SK-N-MC (cell line): Measurements from ENCODE around the gene ANO2.

Source experiments
- DNase-seq: peaks from one replicate; pipeline ENCODE4 v3.0.0-alpha.2; 2011; ENCODE audit warnings: low read depth, low spot score
- H3K27ac ChIP-seq: fragments of 200-600 bp; sonication (generic); 2 replicates; pipeline ENCODE4 v1.5.1; 2016; ENCODE audit warnings: mixed run types
- H3K36me3 ChIP-seq: fragments of 200-600 bp; sonication (generic); 2 replicates; pipeline ENCODE4 v1.6.1; 2017; ENCODE audit warnings: antibody characterized with exemption, low read length, mixed read lengths; ENCODE audit not compliant: insufficient read depth
- H3K4me3 ChIP-seq: fragments of 200-600 bp; sonication (generic); 2 replicates; pipeline ENCODE4 v1.5.1; 2016
- H3K9ac ChIP-seq: fragments of 200-600 bp; sonication (generic); 2 replicates; pipeline ENCODE4 v1.8.0; 2017; ENCODE audit warnings: mixed run types, mixed read lengths; ENCODE audit not compliant: insufficient read length
- H3K9me3 ChIP-seq: fragments of 200-600 bp; sonication (generic); 2 replicates; pipeline ENCODE4 v1.6.1; 2017; ENCODE audit warnings: low read depth, mild to moderate bottlenecking, antibody characterized with exemption, low read length, moderate library complexity, mixed read lengths
- EZH2 ChIP-seq: fragments of 200-600 bp; sonication (generic); IDR thresholded peaks from one replicate; pipeline ENCODE4 v1.6.1; 2017; ENCODE audit warnings: antibody characterized with exemption
- FOXP2 ChIP-seq: optimal IDR thresholded peaks from 2 replicates; pipeline ENCODE3; 2011; ENCODE audit warnings: mild to moderate bottlenecking, moderate library complexity; ENCODE audit not compliant: insufficient read depth; ENCODE audit errors: extremely low read length, control extremely low read depth
- POLR2AphosphoS5 ChIP-seq: IDR thresholded peaks from 2 replicates; pipeline ENCODE4 v1.6.1; 2012; ENCODE audit warnings: mild to moderate bottlenecking, low read depth, low read length, borderline replicate concordance

ANO2 gene

DNA sequence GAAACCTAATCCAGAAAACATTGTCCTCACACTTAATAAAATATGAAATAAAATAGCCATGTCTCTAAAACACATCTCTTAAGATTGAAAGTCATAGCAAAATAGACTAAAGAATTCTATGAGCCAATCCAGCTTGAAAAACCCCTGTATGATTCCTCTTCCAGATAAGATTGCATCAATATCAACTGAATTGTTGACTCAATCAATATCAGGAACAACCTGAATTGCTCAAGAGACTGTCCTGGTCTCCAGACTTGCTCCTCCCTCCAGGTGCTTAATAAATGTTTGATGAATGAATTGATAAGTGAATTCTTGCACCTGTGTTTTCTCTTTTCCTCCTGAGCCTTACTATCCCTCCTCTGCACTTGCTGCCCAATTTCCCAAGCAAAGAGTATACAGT lies 351.1 kb downstream of the ANO2 start:
- DNase-seq = no peak
- Histone ChIP-seq H3K27ac (no peak overlapping the region), H3K36me3 (no peaks in the 10 kb centered on the region), H3K9me3 (no peaks in the 10 kb centered on the region), H3K9ac (no peak overlapping the region), H3K4me3 (no peak overlapping the region)
- TF ChIP-seq EZH2 (no peak), FOXP2 (no peak), POLR2AphosphoS5 (no peak)

DNA sequence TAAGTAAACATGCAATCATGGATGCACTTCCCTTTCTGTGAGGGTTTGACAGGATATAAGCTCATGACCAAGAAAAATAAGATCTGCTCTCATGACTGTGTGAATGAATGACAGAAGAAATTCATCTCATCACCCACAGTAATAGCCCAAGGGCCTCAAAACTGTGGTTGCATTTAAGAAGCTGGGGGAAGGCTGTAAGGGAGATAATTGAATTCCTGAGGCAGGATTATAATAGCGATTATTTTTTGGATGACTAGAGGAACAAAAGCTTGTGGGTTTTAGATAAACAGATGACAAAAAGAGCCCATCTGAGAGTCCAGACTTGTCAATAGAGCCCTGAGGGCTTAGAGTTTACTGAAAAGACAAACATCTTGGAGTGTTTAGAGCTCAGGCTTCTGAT lies 352.0 kb downstream of the ANO2 start:
- H3K4me3 ChIP-seq = no peak overlapping the region
- no peak for DNase-seq
- H3K9me3 ChIP-seq = no peaks in the 10 kb centered on the region
- H3K27ac ChIP-seq = no peak overlapping the region
- TF ChIP-seq POLR2AphosphoS5 = no peak
- TF ChIP-seq EZH2 = no peak
- no peak for TF ChIP-seq FOXP2
- no peak overlapping the region for H3K9ac ChIP-seq
- no peaks in the 10 kb centered on the region for H3K36me3 ChIP-seq

DNA sequence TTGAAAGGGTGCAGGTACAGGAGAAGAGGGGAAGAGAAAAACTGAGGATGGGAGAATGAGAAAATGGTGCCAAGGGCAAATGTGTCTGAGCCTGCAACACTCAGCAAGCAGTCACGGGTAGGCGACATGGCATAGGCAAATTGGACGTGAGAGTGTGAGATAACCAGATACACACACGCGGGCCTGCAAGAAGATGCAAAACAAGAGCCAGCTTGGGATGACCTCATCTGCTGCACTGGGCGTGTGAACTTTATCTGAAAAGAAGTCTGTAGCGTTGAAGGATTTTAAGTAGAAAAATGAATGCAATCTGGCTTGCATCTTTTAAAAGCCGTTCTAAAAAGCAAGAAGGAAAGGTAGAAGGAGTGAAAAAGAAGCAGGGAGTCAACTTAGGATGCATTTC lies 352.7 kb downstream of the ANO2 start:
- no peak for DNase-seq
- Histone ChIP-seq H3K9me3 (no peaks in the 10 kb centered on the region), H3K27ac (no peak overlapping the region), H3K9ac (no peak overlapping the region), H3K4me3 (no peak overlapping the region), H3K36me3 (no peaks in the 10 kb centered on the region)
- TF ChIP-seq FOXP2 (no peak), POLR2AphosphoS5 (no peak), EZH2 (no peak)

GRCh38 chr12:5590316-5590715 lies 354.7 kb downstream of the ANO2 start:
- Histone ChIP-seq H3K36me3 (no peaks in the 10 kb centered on the region), H3K9ac (no peak overlapping the region), H3K27ac (no peak overlapping the region), H3K9me3 (no peaks in the 10 kb centered on the region), H3K4me3 (no peak overlapping the region)
- DNase-seq = no peak
- no peak for TF ChIP-seq POLR2AphosphoS5
- TF ChIP-seq EZH2 = no peak
- no peak for TF ChIP-seq FOXP2

- no peaks in the 10 kb centered on the region for H3K36me3 ChIP-seq
- TF ChIP-seq POLR2AphosphoS5 = no peak
- no peak for TF ChIP-seq EZH2
- no peak for TF ChIP-seq FOXP2
- no peaks in the 10 kb centered on the region for H3K9me3 ChIP-seq
- no peak overlapping the region for H3K27ac ChIP-seq
- DNase-seq = no peak
- no peak overlapping the region for H3K9ac ChIP-seq
- H3K4me3 ChIP-seq = no peak overlapping the region
These were observed 356.0 kb downstream of the ANO2 start for GRCh38 chr12:5589054-5589453.

- Histone ChIP-seq H3K9ac (no peak overlapping the region), H3K9me3 (no peaks in the 10 kb centered on the region), H3K27ac (no peak overlapping the region), H3K4me3 (no peak overlapping the region), H3K36me3 (no peaks in the 10 kb centered on the region)
- TF ChIP-seq EZH2 = no peak
- no peak for TF ChIP-seq FOXP2
- TF ChIP-seq POLR2AphosphoS5 = no peak
- no peak for DNase-seq
These were observed 356.5 kb downstream of the ANO2 start for GRCh38 chr12:5588591-5588990.

- Histone ChIP-seq H3K36me3 (no peaks in the 10 kb centered on the region), H3K9me3 (no peaks in the 10 kb centered on the region), H3K4me3 (no peak overlapping the region), H3K27ac (no peak overlapping the region), H3K9ac (no peak overlapping the region)
- DNase-seq = no peak
- no peak for TF ChIP-seq EZH2
- no peak for TF ChIP-seq FOXP2
- no peak for TF ChIP-seq POLR2AphosphoS5
These were observed 356.9 kb downstream of the ANO2 start for GRCh38 chr12:5588176-5588575.

- Histone ChIP-seq H3K9ac (no peak overlapping the region), H3K27ac (no peak overlapping the region), H3K36me3 (no peaks in the 10 kb centered on the region), H3K4me3 (no peak overlapping the region), H3K9me3 (no peaks in the 10 kb centered on the region)
- DNase-seq = no peak
- no peak for TF ChIP-seq FOXP2
- no peak for TF ChIP-seq POLR2AphosphoS5
- no peak for TF ChIP-seq EZH2
These were observed 357.3 kb downstream of the ANO2 start for GRCh38 chr12:5587711-5588121.

DNA sequence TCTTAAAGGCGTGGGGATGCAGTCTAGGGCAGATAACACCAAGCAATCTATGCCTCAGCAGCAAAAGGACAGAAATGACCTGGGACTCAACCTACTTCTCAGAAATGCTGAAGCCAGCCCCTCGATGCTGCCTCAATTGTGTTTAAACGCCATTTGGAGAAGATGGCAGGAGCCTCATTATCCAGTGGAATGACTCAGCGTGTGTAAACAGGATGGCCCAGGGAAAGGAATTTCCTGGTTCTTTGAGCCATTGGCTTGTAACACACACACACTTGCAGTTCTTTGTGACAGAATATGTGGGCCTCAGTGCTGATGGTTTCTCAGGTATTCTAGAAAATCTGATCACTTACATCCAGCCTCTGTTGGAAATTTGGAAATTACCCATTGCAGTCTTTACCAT lies 358.9 kb downstream of the ANO2 start:
- TF ChIP-seq POLR2AphosphoS5 (no peak), EZH2 (no peak), FOXP2 (no peak)
- no peak overlapping the region for H3K4me3 ChIP-seq
- DNase-seq = no peak
- no peak overlapping the region for H3K27ac ChIP-seq
- no peaks in the 10 kb centered on the region for H3K36me3 ChIP-seq
- H3K9me3 ChIP-seq = no peaks in the 10 kb centered on the region
- H3K9ac ChIP-seq = no peak overlapping the region
